Sigmoid colon (tissue), 7 donors: ENCODE data around the gene ARHGEF10L. TPM values are rescaled to one million over a fixed set of nuclear protein-coding genes. Genes with fewer than 3 reads are reported as not detected.
"Not testable (repeated sequence)": the region's sequence is repeated elsewhere in the genome, so short reads cannot be mapped to it uniquely, and the experiment has no call there.

ENCODE experiments used
- DNase-seq: peaks from one replicate; pipeline ENCODE4 v3.0.0-alpha.2; 2019
- H3K27ac ChIP-seq, 4 donors: fragments of 200-600 bp; sonication (generic); one replicate each; pipeline ENCODE4 v1.5.1; 2016 to 2019; ENCODE audit warnings: mild to moderate bottlenecking in 1 of 4
- H3K27me3 ChIP-seq, 3 donors: fragments of 200-600 bp; sonication (generic); one replicate each; pipeline ENCODE4 v1.5.1; 2019; ENCODE audit warnings: mild to moderate bottlenecking in 1 of 3
- H3K36me3 ChIP-seq, 4 donors: fragments of 200-600 bp; sonication (generic); one replicate each; pipeline ENCODE4 v1.5.1; 2016 to 2019
- H3K4me1 ChIP-seq, 4 donors: fragments of 200-600 bp; sonication (generic); one replicate each; pipeline ENCODE4 v1.5.1; 2017 to 2019
- H3K4me3 ChIP-seq, 4 donors: fragments of 200-600 bp; sonication (generic); one replicate each; pipeline ENCODE4 v1.5.1; 2017 to 2019; ENCODE audit warnings: mild to moderate bottlenecking in 2 of 4, moderate library complexity in 1 of 4
- H3K9me3 ChIP-seq, 4 donors: fragments of 200-600 bp in 3 of 4; sonication (generic) in 3 of 4; one replicate each; pipeline versions ENCODE4 v1.5.1 to v1.6.1; 2013 to 2019
- CTCF ChIP-seq, 4 experiments: fragments of 450-650 bp in 3 of 4; fragments of 200-600 bp in 1 of 4; IDR thresholded peaks; one replicate each; pipeline ENCODE4 v1.5.1; 2016 to 2019; ENCODE audit warnings: antibody characterized with exemption in 4 of 4, mild to moderate bottlenecking in 3 of 4, moderate library complexity in 2 of 4
- EP300 ChIP-seq, 4 donors: sonication (generic); formaldehyde crosslinking; IDR thresholded peaks; one replicate each; pipeline ENCODE4 v1.6.1; 2017; ENCODE audit warnings: antibody characterized with exemption in 4 of 4
- POLR2A ChIP-seq, 2 donors: fragments of 450-650 bp; IDR thresholded peaks; one replicate each; pipeline ENCODE4 v1.6.1; 2016; ENCODE audit warnings: antibody characterized with exemption in 2 of 2, mild to moderate bottlenecking in 2 of 2, moderate library complexity in 2 of 2
- POLR2AphosphoS5 ChIP-seq, 4 donors: sonication (generic); formaldehyde crosslinking; IDR thresholded peaks; one replicate each; pipeline ENCODE4 v1.6.1; 2017; ENCODE audit warnings: antibody characterized with exemption in 4 of 4
- WGBS, 2 donors: extraction: QIAGEN DNeasy Blood & Tissue Kit; methylation state at CpG; one replicate each; pipeline ENCODE4 v1.1.7; 2013; 5-methylcytosine and 5-hydroxymethylcytosine counted together
- intact Hi-C: fragments of 100-400 bp; cut with DNase I; formaldehyde crosslinking; loops from one replicate; pipeline ENCODE4 v1.15.1; 2023
- polyA plus RNA-seq, 3 donors: library from polyadenylated mRNA; stranded (reverse); fragments of 200-250 nt; gene quantifications; one replicate each; pipeline ENCODE4 v1.2.3, GENCODE V29; 2013
- total RNA-seq, 4 donors: library from RNA; depleted of rRNA; stranded (reverse); fragments of >200 nt; gene quantifications; one replicate each; pipeline ENCODE4 v1.1.0, GENCODE V29; 2016
- donor health status: healthy with polysubstance abuse.
- donor health status: Bipolar disorder and iron deficiency.
- donor health status: healthy.

ARHGEF10L gene, protein sequence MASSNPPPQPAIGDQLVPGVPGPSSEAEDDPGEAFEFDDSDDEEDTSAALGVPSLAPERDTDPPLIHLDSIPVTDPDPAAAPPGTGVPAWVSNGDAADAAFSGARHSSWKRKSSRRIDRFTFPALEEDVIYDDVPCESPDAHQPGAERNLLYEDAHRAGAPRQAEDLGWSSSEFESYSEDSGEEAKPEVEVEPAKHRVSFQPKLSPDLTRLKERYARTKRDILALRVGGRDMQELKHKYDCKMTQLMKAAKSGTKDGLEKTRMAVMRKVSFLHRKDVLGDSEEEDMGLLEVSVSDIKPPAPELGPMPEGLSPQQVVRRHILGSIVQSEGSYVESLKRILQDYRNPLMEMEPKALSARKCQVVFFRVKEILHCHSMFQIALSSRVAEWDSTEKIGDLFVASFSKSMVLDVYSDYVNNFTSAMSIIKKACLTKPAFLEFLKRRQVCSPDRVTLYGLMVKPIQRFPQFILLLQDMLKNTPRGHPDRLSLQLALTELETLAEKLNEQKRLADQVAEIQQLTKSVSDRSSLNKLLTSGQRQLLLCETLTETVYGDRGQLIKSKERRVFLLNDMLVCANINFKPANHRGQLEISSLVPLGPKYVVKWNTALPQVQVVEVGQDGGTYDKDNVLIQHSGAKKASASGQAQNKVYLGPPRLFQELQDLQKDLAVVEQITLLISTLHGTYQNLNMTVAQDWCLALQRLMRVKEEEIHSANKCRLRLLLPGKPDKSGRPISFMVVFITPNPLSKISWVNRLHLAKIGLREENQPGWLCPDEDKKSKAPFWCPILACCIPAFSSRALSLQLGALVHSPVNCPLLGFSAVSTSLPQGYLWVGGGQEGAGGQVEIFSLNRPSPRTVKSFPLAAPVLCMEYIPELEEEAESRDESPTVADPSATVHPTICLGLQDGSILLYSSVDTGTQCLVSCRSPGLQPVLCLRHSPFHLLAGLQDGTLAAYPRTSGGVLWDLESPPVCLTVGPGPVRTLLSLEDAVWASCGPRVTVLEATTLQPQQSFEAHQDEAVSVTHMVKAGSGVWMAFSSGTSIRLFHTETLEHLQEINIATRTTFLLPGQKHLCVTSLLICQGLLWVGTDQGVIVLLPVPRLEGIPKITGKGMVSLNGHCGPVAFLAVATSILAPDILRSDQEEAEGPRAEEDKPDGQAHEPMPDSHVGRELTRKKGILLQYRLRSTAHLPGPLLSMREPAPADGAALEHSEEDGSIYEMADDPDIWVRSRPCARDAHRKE (N-terminal part only)
- total RNA-seq (10 to 100 TPM; 25.0 to 44.9 (median 32.1) TPM), polyA plus RNA-seq (10 to 100 TPM; 28.7 to 76.2 (median 33.0) TPM)

DNA sequence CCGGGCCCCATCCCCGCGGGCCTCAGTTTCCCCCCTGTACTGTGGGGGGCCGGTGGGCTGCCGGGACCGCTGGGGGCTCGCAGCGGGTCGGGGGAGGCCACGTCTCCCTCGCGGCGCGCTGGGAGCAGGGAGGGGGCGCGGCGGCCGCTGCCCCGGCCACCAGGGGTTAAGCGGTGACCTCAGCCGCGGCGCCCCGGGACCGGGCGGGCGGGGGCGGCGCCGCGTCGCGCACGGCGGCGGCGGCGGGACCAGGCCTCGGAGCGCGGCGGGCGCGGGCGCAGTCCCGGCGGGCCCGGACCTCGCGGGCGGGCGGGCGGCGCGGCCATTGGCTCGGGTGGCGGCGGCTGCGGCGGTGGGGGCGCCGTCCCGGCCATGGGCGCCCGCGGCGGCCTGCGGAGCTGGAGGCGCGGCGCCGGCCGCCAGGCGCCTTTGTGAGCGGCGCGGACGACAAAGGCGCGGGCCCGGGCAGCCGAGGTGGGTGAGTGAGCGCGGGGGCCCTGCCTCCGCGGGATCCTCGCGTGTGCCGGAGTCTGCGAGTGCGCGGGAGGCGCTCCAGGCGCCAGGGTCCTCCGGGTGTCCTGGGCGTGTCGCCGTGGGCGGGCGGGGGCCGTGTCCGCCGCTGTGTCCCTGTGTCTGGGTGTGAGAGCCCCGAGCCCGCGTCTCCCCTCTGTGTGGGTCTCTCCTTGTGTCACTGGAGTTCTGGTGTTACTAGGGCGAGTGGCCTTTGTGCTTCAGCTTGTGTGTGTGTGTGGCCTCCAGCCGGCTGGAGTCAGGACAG is at the start of gene ARHGEF10L:
Gene ARHGEF10L, plus strand, starts transcription at position 222 of the 778 bp plus-strand sequence. CDS start 40,898 bp downstream, outside the sequence.
- DNase-seq: no peak
- Histone ChIP-seq H3K4me1 (peaks cover 0 to 53% (median 43%) of the 10 kb centered on the region in 4 donors), H3K36me3 (no peaks in the 10 kb centered on the region), H3K27ac (peak within 1 kb of the TSS; percentile 96 to 98 (median 97)), H3K4me3 (peak within 1 kb of the TSS; percentile 78 to 96 (median 88)), H3K27me3 (no peaks in the 10 kb centered on the region), H3K9me3 (no peaks in the 10 kb centered on the region)
- 1% methylated on average over 108 of the region's 108 CpGs for WGBS, 2 donors
- TF ChIP-seq CTCF (IDR thresholded peaks at IDR 0.05) (no peak), POLR2A (IDR thresholded peaks at IDR 0.05) (no peak), EP300 (IDR thresholded peaks at IDR 0.05) (no peak), POLR2AphosphoS5 (IDR thresholded peaks at IDR 0.05) (no peak)
- intact Hi-C loops: loop anchor here (2.0 to 5.0 kb wide), 3 partner anchors 21 to 627 kb away; no protein-coding TSS in a partner anchor

DNA sequence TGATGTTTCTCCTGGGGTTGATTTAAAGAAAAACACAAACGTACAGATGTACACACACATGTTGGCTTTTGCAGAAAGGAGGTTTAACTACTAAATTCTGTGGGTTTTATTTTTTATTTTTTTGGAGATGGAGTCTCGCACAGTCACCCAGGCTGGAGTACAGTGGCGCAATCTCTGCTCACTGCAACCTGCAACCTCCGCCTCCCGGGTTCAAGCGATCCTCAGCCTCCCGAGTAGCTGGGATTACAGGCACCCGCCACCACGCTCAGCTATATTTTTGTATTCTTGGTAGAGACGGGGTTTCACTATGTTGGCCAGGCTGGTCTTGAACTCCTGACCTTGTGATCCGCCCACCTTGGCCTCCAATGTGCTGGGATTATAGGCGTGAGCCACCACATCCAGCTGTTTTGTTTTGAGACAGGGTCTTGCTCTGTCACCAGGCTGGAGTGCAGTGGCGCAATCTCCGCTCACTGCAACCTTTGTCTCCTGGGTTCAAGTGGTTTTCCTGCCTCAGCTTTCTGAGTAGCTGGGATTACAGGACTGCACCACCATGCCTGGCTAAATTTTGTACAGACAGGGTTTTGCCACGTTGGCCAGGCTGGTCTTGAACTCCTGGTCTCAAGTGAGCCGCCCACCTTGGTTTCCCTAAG is 49.6 kb upstream of the ARHGEF10L start:
- not testable (repeated sequence) for H3K9me3 ChIP-seq, DNase-seq, H3K27ac ChIP-seq, H3K4me1 ChIP-seq, H3K27me3 ChIP-seq, H3K36me3 ChIP-seq, H3K4me3 ChIP-seq
- intact Hi-C loops: loop anchor here (5.0 to 10.0 kb wide), 3 partner anchors 68 to 1085 kb away; partner anchors contain the start of gene IGSF21
- WGBS, 2 donors: 90 to 92% methylated on average over 16 of the region's 16 CpGs

DNA sequence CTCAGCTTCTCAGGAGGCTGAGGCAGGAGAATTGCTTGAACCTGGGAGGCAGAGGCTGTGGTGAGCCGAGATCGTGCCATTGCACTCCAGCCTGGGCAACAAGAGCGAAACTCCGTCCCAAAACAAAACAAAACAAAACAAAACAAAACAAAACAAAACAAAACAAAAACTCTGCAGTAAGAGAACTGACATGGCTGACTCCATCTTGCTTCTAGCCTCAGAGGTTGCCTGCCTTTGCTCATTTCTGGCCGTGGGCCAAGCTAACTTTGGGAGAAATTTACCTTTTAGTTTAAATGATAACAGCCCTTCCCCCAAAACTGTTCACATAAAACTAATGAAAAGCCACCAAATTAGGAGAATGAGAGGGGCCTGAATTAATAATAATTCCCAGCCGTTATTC is 48.8 kb upstream of the ARHGEF10L start:
- H3K36me3 ChIP-seq, H3K4me3 ChIP-seq, H3K27me3 ChIP-seq, H3K4me1 ChIP-seq, H3K27ac ChIP-seq, H3K9me3 ChIP-seq, DNase-seq: not testable (repeated sequence)
- 77 to 85% methylated on average over 6 of the region's 6 CpGs for WGBS, 2 donors
- intact Hi-C loops: loop anchor here (5.0 to 10.0 kb wide), 3 partner anchors 68 to 1084 kb away; partner anchors contain the start of gene IGSF21

- no peaks in the 10 kb centered on the region for H3K27me3 ChIP-seq
- H3K4me1 ChIP-seq: peaks cover 0 to 2% (median under 1%) of the 10 kb centered on the region in 4 donors
- TF ChIP-seq POLR2A (IDR thresholded peaks at IDR 0.05): no peak
- peak; percentile 70 to 86 (median 78) for TF ChIP-seq CTCF (IDR thresholded peaks at IDR 0.05)
- TF ChIP-seq POLR2AphosphoS5 (IDR thresholded peaks at IDR 0.05): no peak
- no peaks in the 10 kb centered on the region for H3K9me3 ChIP-seq
- WGBS, 2 donors: 4 to 17% methylated on average over 5 of the region's 5 CpGs
- H3K27ac ChIP-seq: no peak overlapping the region
- intact Hi-C loops: loop anchor here (2.0 to 10.0 kb wide), 4 partner anchors 72 to 1081 kb away; partner anchors contain the start of gene IGSF21
- H3K36me3 ChIP-seq: no peaks in the 10 kb centered on the region
- DNase-seq: peak; percentile 83
- no peak overlapping the region for H3K4me3 ChIP-seq
These were observed 45.3 kb upstream of the ARHGEF10L start for GRCh38 chr1:17494114-17494729.
